ENCODE data around the gene CALCR.
"Not testable (repeated sequence)": the region's sequence is repeated elsewhere in the genome, so short reads cannot be mapped to it uniquely, and the experiment has no call there.

Gene CALCR

GRCh38 chr7:93574646-93575554, at the start of gene CALCR:
Gene CALCR (minus strand): TSS chr7:93574724. CDS start chr7:93486981, 87,743 bp downstream.
- peak; percentile 52 for DNase-seq

DNA sequence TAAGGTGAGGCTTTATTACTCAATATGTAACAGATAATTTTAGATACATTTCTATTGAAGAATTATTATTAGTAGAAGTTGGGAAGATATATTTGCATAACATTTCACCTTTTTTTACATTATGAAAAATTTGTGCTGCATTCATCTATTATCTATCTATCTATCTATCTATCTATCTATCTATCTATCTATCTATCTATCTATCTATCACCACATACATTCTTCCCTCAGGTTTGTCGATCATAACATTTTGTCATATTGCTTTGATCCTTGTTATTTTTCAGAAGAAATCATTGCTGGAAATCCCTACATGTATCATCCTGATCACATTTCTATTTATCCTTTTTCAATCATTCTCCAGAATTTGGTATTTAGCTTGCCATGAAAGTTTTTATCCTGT, 49.3 kb upstream of the CALCR start:
- DNase-seq: no peak

GRCh38 chr7:93622036-93623033, 47.8 kb upstream of the CALCR start:
- DNase-seq: no peak

GRCh38 chr7:93620864-93621263, 46.3 kb upstream of the CALCR start:
- DNase-seq: no peak

- DNase-seq: no peak
These were observed 45.5 kb upstream of the CALCR start for GRCh38 chr7:93620057-93620456.

DNA sequence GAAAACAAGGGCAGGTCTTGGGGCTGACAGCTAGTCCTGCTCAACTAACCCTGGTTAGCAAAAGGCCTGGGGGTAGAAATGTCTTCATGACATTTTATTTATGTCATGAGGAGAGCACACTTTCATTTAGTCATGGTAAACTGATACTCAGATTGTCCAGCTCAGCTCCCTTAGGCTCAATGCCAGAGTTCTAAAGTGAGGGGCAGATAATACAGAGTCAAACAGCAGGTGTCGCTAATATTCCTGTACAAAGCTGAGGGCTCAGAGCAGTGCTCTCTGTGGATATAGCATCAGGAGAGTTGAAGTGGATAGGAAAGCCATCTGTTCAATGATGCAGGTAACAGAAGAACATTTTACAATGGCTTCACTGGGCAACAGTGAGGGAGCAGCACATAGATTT, 26.8 kb upstream of the CALCR start:
- DNase-seq: no peak

GRCh38 chr7:93594250-93594649, 19.7 kb upstream of the CALCR start:
- no peak for DNase-seq

GRCh38 chr7:93592588-93593266, 18.2 kb upstream of the CALCR start:
- no peak for DNase-seq

DNA sequence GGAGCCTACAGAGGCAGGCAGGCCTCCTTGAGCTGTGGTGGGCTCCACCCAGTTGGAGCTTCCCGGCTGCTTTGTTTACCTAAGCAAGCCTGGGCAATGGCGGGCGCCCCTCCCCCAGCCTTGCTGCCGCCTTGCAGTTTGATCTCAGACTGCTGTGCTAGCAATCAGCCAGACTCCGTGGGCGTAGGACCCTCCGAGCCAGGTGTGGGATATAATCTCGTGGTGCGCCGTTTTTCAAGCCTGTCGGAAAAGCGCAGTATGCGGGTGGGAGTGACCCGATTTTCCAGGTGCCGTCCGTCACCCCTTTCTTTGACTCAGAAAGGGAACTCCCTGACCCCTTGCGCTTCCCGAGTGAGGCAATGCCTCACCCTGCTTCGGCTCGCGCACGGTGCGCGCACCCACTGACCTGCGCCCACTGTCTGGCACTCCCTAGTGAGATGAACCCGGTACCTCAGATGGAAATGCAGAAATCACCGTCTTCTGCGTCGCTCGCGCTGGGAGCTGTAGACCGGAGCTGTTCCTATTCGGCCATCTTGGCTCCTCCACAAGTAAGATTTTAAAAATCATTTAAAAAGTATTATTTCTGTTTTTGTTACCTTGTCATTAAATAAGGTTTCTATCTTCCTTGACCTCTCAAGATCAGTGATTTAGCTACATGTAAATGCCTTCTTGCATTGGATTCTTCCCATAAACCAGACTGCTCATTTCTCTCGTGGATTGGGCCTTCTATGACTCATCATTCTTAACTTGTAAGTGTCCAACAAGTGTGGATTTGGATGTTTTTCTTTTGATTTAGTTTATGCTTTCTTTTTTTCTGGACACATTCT, 16.9 kb upstream of the CALCR start:
- DNase-seq: not testable (repeated sequence)

- not testable (repeated sequence) for DNase-seq
These were observed 11.9 kb upstream of the CALCR start for GRCh38 chr7:93586479-93586865.

DNA sequence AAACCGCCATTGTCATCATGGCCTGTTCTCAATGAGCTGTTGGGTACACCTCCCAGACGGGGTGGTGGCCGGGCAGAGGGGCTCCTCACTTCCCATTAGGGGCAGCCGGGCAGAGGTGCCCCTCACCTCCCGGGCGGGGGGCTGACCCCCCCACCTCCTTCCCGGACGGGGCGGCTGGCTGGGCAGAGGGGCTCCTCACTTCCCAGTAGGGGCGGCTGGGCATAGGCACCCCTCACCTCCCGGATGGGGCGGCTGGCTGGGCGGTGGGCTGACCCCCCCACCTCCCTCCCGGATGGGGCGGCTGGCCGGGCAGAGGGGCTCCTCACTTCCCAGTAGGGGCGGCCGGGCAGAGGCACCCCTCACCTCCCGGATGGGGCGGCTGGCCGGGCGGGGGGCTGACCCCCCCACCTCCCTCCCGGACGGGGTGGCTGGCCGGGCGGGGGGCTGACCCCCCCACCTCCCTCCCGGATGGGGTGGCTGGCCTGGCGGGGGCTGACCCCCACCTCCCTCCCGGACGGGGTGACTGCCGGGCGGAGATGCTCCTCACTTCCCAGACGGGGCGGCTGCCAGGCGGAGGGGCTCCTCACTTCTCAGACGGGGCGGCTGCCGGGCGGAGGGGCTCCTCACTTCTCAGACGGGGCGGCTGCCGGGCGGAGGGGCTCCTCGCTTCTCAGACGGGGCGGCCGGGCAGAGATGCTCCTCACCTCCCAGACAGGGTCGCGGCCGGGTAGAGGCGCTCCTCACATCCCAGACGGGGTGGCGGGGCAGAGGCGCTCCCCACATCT, 11.4 kb upstream of the CALCR start:
- DNase-seq: not testable (repeated sequence)

DNA sequence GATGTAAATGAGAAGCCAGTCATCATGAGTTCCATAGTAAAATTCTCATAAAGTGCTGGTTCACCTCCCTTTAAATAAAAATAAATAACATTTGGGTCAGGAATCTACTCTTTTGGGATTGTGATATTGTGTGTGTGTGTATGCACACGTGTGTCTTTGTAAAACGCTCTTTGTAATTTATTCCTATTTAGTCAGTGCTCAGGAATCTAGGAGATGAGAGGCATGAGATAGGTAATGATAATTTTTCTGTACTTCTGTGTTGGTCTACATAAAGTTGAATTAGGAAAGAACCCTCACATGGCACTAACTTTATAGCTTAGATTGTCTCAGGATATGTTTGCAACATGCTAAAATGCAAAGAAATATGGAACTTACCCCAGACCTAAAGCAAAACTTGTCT, 4.9 kb upstream of the CALCR start:
- no peak for DNase-seq

DNA sequence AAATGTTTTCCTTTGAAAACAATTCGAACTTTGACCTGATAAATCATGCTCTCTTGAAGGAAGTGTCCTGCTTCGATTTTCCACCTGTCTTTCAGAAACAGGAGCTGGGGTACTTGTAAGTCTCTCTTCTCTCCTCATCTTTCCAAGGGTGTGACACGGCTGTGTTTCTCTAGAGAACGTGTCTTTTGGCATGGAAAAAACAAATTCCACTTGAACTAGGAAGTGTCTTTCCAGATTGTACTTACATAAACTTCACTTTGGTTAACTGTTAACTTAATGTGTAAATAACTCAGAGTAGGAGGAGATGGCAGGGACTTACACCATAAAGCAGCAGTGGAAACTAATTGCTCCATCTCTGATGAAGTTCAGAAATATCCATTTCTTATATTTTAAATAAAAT, 4.2 kb upstream of the CALCR start:
- no peak for DNase-seq

DNA sequence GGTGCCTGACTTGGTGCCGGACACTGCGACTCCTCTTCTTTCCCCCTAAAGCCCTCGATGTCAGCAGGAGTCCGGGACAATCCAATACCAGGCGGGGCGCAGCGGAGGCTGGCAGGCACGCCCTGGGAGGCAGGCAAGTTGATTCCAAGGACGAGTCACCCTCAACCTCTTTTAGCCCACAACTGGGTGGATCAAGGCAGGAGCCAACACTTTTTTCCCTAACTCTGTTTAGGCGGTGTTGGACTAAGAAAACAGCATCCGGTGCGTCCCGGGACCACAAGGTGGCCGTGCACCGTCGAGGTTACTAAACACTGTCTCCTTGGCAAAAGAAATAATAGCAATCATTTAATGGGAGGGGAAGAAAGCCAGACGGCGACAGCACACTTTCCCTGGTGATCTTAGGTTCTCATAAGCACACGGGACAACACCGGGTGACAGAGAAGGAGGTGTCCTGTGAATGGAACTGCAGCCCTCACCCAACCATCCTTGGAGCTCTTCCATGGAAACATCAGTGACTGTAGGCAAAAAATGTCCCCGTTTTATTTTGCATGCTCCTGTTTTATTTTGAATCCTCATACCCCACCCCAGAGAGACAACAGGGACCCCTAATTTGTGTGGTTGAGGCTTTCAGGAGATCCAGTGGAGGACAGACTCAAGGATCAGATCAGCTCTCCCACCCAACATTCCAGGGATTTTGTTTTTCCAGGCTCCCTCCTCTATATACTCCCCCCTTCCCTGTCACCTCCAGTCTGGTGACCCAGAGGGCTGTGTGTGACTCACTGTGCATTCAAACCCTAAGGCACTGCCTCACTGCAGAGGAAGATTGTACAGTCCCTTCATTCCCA, 1.3 kb upstream of the CALCR start:
- no peak for DNase-seq

GRCh38 chr7:93574269-93574645, 267 bp downstream of the CALCR start:
- DNase-seq: no peak

GRCh38 chr7:93569189-93569588, 5.3 kb downstream of the CALCR start:
- DNase-seq: no peak

DNA sequence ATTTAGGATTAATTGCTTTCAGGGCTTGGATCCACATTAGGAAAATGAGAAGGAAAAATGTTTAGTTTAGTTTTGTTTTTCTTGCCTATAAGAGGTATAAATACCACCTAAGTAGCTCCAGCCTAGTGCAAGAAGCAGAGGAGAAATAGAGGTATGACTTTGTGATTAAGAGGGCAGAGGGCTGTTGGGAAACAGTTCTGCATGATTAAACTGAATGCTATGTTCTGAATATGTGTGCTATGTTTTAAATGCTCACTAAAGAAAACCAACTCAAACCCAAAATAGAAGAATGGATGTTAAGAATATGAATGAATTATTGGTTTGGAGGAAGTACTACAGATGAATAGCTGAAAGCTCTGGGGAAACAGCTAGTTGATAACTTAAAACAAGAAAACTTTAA, 7.6 kb downstream of the CALCR start:
- no peak for DNase-seq

DNA sequence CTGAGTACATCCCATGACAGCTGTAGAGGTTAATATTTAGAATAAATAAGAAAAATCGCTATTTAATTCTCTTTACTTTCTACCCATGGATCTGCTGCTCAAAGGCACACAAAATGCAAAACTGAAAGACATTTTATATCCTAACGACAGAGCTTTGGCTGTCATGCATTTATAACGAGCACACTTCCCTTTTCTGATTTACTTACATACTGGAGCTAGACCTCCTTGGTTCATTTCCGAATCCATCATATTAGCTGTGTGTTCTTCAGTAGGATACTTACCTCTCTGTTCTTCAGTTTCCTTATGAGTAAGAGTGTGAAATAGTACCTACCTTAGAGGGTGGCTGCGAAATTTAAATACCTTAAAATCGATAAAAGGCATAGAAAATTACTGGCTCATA, 10.9 kb downstream of the CALCR start:
- DNase-seq: no peak

DNA sequence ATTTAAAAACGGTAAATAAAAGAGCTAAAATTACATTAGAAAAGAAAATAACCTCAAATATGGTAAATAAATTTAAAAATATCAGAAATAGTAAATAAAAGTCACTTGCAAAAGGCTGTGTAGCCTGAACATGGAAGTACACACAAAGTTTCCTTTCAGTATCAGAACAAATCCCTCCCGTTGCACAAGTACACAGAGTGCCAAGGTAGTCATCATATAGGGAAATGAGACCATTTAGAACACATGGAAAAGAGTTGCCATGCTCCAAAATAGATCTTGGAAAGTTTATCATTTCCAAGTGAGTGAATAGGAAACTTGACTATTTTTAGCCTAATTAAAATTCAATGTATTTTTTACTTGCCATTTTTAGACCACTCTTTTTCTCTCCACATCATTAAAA, 11.6 kb downstream of the CALCR start:
- no peak for DNase-seq

DNA sequence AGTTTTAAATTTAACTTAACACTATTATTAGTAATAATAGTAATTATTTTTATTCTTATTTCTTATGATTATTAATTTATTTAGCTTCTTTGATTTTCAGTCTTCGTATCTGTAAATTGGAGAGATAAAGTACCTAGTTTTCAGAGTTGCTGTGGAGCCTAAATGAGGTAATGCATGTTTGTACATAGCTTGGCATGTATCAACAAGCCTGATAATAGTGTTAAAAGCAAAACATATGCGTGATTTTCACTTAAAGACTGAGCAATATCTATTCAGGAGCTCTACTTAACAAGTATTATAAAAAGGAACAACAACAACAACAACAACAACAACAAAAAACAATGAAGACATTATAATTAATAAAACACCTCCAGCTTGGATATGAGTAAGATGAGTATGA, 12.4 kb downstream of the CALCR start:
- no peak for DNase-seq
